HG03064 (cell line): ENCODE results near the gene ZNF679.
A peak's percentile ranks its signal among the peaks of the same experiment; 100 is the strongest.
"Not testable (repeated sequence)": the region's sequence is repeated elsewhere in the genome, so short reads cannot be mapped to it uniquely, and the experiment has no call there.

Experiments used
- ATAC-seq: cut with Tn5 transposase; IDR thresholded peaks from one replicate; pipeline ENCODE4 v1.9.1; 2021; ENCODE audit warnings: low read depth; ENCODE audit not compliant: unreplicated experiment

ZNF679 gene

GRCh38 chr7:64228174-64228573 lies at the start of gene ZNF679:
ZNF679 (plus strand) TSS chr7:64228474; CDS start chr7:64249118, 20,644 bp downstream.
- not testable (repeated sequence) for ATAC-seq

- ATAC-seq: no peak
Measured at GRCh38 chr7:64180989-64181388, 47.3 kb upstream of the ZNF679 start.

GRCh38 chr7:64181586-64181985 lies 46.7 kb upstream of the ZNF679 start:
- ATAC-seq: no peak

- ATAC-seq: no peak
Measured at GRCh38 chr7:64182036-64182790, 46.1 kb upstream of the ZNF679 start.

GRCh38 chr7:64183126-64183742 lies 45.0 kb upstream of the ZNF679 start:
- no peak for ATAC-seq

GRCh38 chr7:64183827-64184372 lies 44.4 kb upstream of the ZNF679 start:
- no peak for ATAC-seq

GRCh38 chr7:64184376-64184775 lies 43.9 kb upstream of the ZNF679 start:
- ATAC-seq: no peak

- ATAC-seq: no peak
Measured at GRCh38 chr7:64187408-64187807, 40.9 kb upstream of the ZNF679 start.

GRCh38 chr7:64192148-64192704 lies 36.0 kb upstream of the ZNF679 start:
- ATAC-seq: no peak

GRCh38 chr7:64192775-64193174 lies 35.5 kb upstream of the ZNF679 start:
- no peak for ATAC-seq

- no peak for ATAC-seq
Measured at GRCh38 chr7:64206903-64207302, 21.4 kb upstream of the ZNF679 start, which contains the start of gene ZNF735. ZNF735 (plus strand) TSS chr7:64207203; CDS start chr7:64207203, 0 bp downstream.

- not testable (repeated sequence) for ATAC-seq
Measured at GRCh38 chr7:64219710-64220298, 8.5 kb upstream of the ZNF679 start.

GRCh38 chr7:64223366-64223765 lies 4.9 kb upstream of the ZNF679 start:
- no peak for ATAC-seq

- ATAC-seq: no peak
Measured at GRCh38 chr7:64266341-64266919, 38.2 kb downstream of the ZNF679 start.

GRCh38 chr7:64277630-64278029 lies 49.4 kb downstream of the ZNF679 start:
- ATAC-seq: no peak

GRCh38 chr7:64294701-64295420 lies 66.6 kb downstream of the ZNF679 start:
- no peak for ATAC-seq

- ATAC-seq: not testable (repeated sequence)
Measured at GRCh38 chr7:64297418-64297817, 69.1 kb downstream of the ZNF679 start.

- no peak for ATAC-seq
Measured at GRCh38 chr7:64300641-64301405, 72.5 kb downstream of the ZNF679 start.

- ATAC-seq: peak; percentile 99
Measured at GRCh38 chr7:64307254-64308015, 79.2 kb downstream of the ZNF679 start.
